A549 (cell line): ENCODE measurements around the gene ASTN1.

Experiments
- CTCF ChIP-seq: fragments of >200 bp; sonication (Bioruptor Twin); formaldehyde crosslinking; IDR thresholded peaks from 3 replicates; pipeline ENCODE4 v1.5.1; 2016
- HEYL ChIP-seq: fragments of 250-450 bp; sonication (Bioruptor Pico); IDR thresholded peaks from 2 replicates; pipeline ENCODE4 v1.8.0; 2021; ENCODE audit warnings: mild to moderate bottlenecking, moderate library complexity
- POLR2A ChIP-seq: IDR thresholded peaks from 2 replicates; pipeline ENCODE4 v1.6.1; 2012; ENCODE audit warnings: mild to moderate bottlenecking, low read length
- RAD21 ChIP-seq, 2 experiments: fragments of >200 bp in 1 of 2; sonication (Bioruptor Twin) in 1 of 2; formaldehyde crosslinking in 1 of 2; IDR thresholded peaks in 1 of 2; conservative IDR thresholded peaks in 1 of 2; 2 replicates in 1 of 2; 3 replicates in 1 of 2; pipeline ENCODE4 v1.6.1; 2012 to 2018; ENCODE audit warnings: inconsistent platforms in 1 of 2
- RARB ChIP-seq: fragments of 250-450 bp; sonication (Bioruptor Pico); IDR thresholded peaks from 2 replicates; pipeline ENCODE4 v1.8.0; 2021; ENCODE audit warnings: mild to moderate bottlenecking, moderate library complexity
- REST ChIP-seq: fragments of 200-600 bp; sonication (generic); IDR thresholded peaks from 2 replicates; pipeline ENCODE4 v1.6.1; 2016; ENCODE audit warnings: antibody characterized with exemption, mild to moderate bottlenecking, moderate library complexity

DNA sequence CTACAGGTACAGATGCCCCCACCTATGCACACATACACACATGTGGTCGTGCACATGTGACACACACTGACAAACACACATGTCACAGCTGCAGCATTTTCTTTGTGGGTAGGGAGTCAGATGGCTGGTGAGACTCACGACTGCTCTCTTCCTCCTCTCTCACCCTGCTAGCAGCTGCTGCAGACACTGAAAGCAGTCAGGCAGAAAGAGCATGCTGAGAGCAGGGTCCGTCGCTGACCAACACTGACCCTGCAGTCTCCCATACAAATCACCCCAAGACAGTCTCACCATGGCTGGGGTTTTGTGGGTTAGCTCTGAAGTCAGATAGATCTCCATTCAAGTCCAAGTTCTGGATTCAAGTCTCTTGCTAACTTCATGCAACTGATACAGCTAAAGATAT is 188.3 kb downstream of the ASTN1 start:
- TF ChIP-seq RAD21 (conservative IDR thresholded peaks at IDR 0.05 in 1 of 2, IDR thresholded peaks at IDR 0.05 in 1 of 2): no peak
- no peak for TF ChIP-seq REST
- no peak for TF ChIP-seq HEYL
- no peak for TF ChIP-seq POLR2A
- no peak for TF ChIP-seq CTCF
- TF ChIP-seq RARB: no peak
